Measurements from ENCODE around the gene RAD51AP1. TPM values are rescaled to one million over a fixed set of nuclear protein-coding genes. Genes with fewer than 3 reads are reported as not detected.

The RAD51AP1 gene
- total and polyA plus RNA-seq, 2 of the 8 experiments (the other 6 are each of a cell fraction or from before 2014, with no cell fraction given): 29.7 to 48.3 TPM

- Histone ChIP-seq H4K5ac (ENCODE audit: insufficient read length, low read depth, low read length) (no peak overlapping the region), H3K56ac (replicated peaks; ENCODE audit: insufficient read length, low read depth, low read length) (no peak overlapping the region), H2BK20ac (ENCODE audit: low read length) (no peak overlapping the region), H4K8ac (ENCODE audit: extremely low read depth, insufficient read depth, low read length) (no peak overlapping the region), H3K27me3 (replicated peaks in 1 of 4; ENCODE audit: control insufficient read depth in 3 of 4, extremely low read depth in 1 of 4, insufficient read depth in 3 of 4, low read length in 3 of 4) (no peaks in the 10 kb centered on the region), H3K23ac (ENCODE audit: insufficient read length) (no peak overlapping the region), H3K4ac (replicated peaks; ENCODE audit: insufficient read length, low read depth, low read length) (no peak overlapping the region), H3K4me1 (replicated peaks in 1 of 4; ENCODE audit: control insufficient read depth in 3 of 4, insufficient read depth in 4 of 4, low read length in 3 of 4) (no peaks in the 10 kb centered on the region), H2BK15ac (ENCODE audit: low read length) (no peak overlapping the region), H4K91ac (replicated peaks; ENCODE audit: insufficient read length, low read length) (no peak overlapping the region), H3K18ac (ENCODE audit: extremely low read depth, low read length) (no peak overlapping the region), H3K27ac (ENCODE audit: low read depth, low read length) (no peak overlapping the region), H3K36me3 (ENCODE audit: control insufficient read depth in 2 of 4, insufficient read depth in 4 of 4, low read length in 3 of 4) (no peaks in the 10 kb centered on the region), H3K4me2 (ENCODE audit: insufficient read depth in 1 of 2, low read depth in 2 of 2, low read length in 2 of 2) (no peak overlapping the region), H3K23me2 (ENCODE audit: low read depth, low read length) (no peaks in the 10 kb centered on the region), H3K79me1 (ENCODE audit: low read depth, low read length) (no peaks in the 10 kb centered on the region), H2BK12ac (ENCODE audit: low read depth, low read length) (no peak overlapping the region), H2BK120ac (replicated peaks; ENCODE audit: low read depth, low read length) (no peak overlapping the region), H3K79me2 (ENCODE audit: control insufficient read depth in 1 of 2, insufficient read depth in 2 of 2, low read length in 2 of 2) (no peaks in the 10 kb centered on the region), H4K20me1 (replicated peaks in 1 of 2; ENCODE audit: control insufficient read depth in 1 of 2, insufficient read depth in 2 of 2, low read length in 2 of 2) (no peaks in the 10 kb centered on the region), H2BK5ac (ENCODE audit: low read depth, low read length) (no peak overlapping the region), H3K9ac (replicated peaks in 1 of 4; ENCODE audit: extremely low read depth in 1 of 4, low read depth in 3 of 4, low read length in 3 of 4) (no peak overlapping the region), H3K4me3 (ENCODE audit: extremely low read depth in 1 of 4, insufficient read depth in 2 of 4, low read depth in 3 of 4, low read length in 4 of 4) (no peak overlapping the region), H2AK5ac (ENCODE audit: low read depth, low read length) (no peak overlapping the region), H3K9me3 (ENCODE audit: insufficient read depth in 2 of 2, low read depth in 1 of 2, low read length in 1 of 2) (no peaks in the 10 kb centered on the region), H2AFZ (ENCODE audit: low read length) (no peak overlapping the region), H3K14ac (ENCODE audit: insufficient read length) (no peak overlapping the region)
- no peak for DNase-seq (ENCODE audit: low read depth in 1 of 2, low spot score in 2 of 2)
- ChIA-PET POLR2A (ENCODE audit: partially characterized antibody) (no interaction called here), CTCF (ENCODE audit: partially characterized antibody) (interaction anchor here (1.8 kb wide), 1 partner anchor 186 kb away, joined by 5 read pairs; no protein-coding TSS in a partner anchor)
- WGBS, 2 experiments (ENCODE audit: extremely low coverage in 1 of 2, insufficient coverage in 1 of 2, insufficient read length in 1 of 2, insufficient replicate concordance in 2 of 2, low coverage in 1 of 2, low lambda C conversion rate in 2 of 2, missing lambda C conversion rate in 1 of 2): 94% methylated on average over 4 of the region's 4 CpGs; no CpG with 5 or more reads in 1 of the 2 experiments
- no peak for FAIRE-seq
- no peak for TF ChIP-seq GABPA (IDR thresholded peaks at IDR 0.05; ENCODE audit: borderline replicate concordance, insufficient read depth, low read length)
- no peak for TF ChIP-seq JUN (IDR thresholded peaks at IDR 0.05; ENCODE audit: low read depth, low read length)
- TF ChIP-seq ATF2 (IDR thresholded peaks at IDR 0.05; ENCODE audit: low read length): no peak
These were observed 30.6 kb downstream of the RAD51AP1 start for GRCh38 chr12:4569261-4569660.
